Measurements from ENCODE around the gene MAP6D1.

MAP6D1 gene

DNA sequence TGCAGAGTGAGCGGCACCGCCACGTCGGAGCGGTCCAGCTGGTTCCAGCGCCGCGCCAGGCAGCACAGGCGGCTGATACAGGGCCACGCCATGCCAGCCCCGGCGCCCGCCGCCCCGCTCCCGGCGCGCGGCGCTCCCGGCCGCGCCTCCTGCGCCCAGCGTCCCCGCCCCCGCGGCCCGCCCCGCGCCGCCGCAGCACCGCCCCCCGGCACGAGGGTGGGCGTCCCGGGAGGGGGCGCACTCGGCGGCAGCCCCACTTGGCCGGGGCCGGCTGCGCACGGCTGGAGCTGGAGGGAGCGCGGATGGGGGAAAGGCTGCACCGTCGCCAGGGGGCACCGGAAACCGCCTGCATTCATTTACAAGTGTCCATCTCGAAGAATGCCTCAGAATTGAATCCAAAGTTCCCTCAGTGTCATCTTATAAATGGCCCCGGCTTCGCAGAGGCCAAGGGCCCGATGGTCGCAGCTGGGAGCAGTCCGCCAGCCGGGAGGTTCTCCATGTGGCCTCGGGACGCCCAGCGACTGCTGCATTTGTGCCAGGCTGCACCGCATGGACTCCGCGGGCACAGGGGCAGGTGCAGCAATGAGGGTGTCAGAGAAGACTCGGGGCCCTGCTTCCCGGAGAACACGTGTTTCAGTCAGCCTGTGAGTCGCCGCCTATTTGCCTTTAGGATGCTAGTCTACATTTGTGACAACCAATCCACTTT is at the start of gene MAP6D1:
TSS of gene MAP6D1 (minus strand) at position 122 of the 706 bp plus-strand sequence. CDS start at position 92, 30 bp downstream.
- no peaks in the 10 kb centered on the region for H3K9me3 ChIP-seq (ENCODE audit: control insufficient read depth, insufficient read depth, low read length)
- H3K4me1 ChIP-seq (ENCODE audit: control insufficient read depth, insufficient read depth, low read length), result peaks cover 3% of the 10 kb centered on the region
- H3K4me3 ChIP-seq (ENCODE audit: low read depth, low read length), result peak within 1 kb of the TSS; percentile 68
- peaks cover 11% of the 10 kb centered on the region for H3K36me3 ChIP-seq (ENCODE audit: control insufficient read depth, insufficient read depth, low read length)
- peak within 1 kb of the TSS; percentile 54 for H3K9ac ChIP-seq (ENCODE audit: low read depth, low read length)
- peaks cover 9% of the 10 kb centered on the region for H3K27me3 ChIP-seq (ENCODE audit: control insufficient read depth, insufficient read depth, low read length)

DNA sequence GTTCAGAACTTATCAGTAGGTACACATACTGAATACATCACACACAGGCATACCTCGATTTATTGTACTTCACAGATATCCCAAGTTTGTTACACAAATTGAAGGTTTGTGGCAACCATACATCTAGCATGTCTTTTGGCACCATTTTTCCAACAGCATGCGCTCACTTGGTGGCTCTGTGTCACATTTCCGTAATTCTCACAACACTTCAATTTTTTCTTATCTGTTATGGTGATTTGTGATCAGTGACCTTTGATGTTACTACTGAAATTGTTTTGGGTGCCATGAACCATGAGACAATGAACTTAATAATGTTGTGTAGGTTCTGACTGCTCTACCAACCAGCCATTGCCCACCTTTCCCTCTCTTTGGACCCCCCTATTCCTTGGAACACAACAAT is 48.5 kb upstream of the MAP6D1 start:
- H3K9me3 ChIP-seq (ENCODE audit: control insufficient read depth, insufficient read depth, low read length), result no peaks in the 10 kb centered on the region
- H3K27me3 ChIP-seq (ENCODE audit: control insufficient read depth, insufficient read depth, low read length), result no peaks in the 10 kb centered on the region
- H3K36me3 ChIP-seq (ENCODE audit: control insufficient read depth, insufficient read depth, low read length), result peaks cover 2% of the 10 kb centered on the region
- no peak overlapping the region for H3K4me3 ChIP-seq (ENCODE audit: low read depth, low read length)
- peaks cover 5% of the 10 kb centered on the region for H3K4me1 ChIP-seq (ENCODE audit: control insufficient read depth, insufficient read depth, low read length)
- no peak overlapping the region for H3K9ac ChIP-seq (ENCODE audit: low read depth, low read length)

DNA sequence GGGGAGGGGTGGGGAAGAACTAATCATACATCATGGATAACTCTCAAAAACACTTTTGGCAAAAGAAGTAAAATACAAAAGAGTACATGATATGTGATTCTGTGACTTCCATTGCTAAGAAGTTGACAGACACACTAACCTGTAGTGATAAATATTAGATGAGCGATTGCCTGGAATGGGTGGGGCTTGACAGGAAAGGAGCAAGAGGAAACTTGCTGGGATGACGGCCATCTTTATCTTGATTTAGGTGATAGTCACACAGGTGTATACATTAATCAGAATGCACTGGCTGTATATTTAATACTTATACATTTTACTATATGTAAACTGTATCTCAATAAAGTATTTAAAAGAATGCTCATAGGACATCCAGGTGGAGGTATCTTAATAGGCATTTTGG is 46.2 kb upstream of the MAP6D1 start:
- H3K27me3 ChIP-seq (ENCODE audit: control insufficient read depth, insufficient read depth, low read length), result no peaks in the 10 kb centered on the region
- no peaks in the 10 kb centered on the region for H3K9me3 ChIP-seq (ENCODE audit: control insufficient read depth, insufficient read depth, low read length)
- no peaks in the 10 kb centered on the region for H3K4me1 ChIP-seq (ENCODE audit: control insufficient read depth, insufficient read depth, low read length)
- no peak overlapping the region for H3K9ac ChIP-seq (ENCODE audit: low read depth, low read length)
- peaks cover 2% of the 10 kb centered on the region for H3K36me3 ChIP-seq (ENCODE audit: control insufficient read depth, insufficient read depth, low read length)
- H3K4me3 ChIP-seq (ENCODE audit: low read depth, low read length), result no peak overlapping the region

DNA sequence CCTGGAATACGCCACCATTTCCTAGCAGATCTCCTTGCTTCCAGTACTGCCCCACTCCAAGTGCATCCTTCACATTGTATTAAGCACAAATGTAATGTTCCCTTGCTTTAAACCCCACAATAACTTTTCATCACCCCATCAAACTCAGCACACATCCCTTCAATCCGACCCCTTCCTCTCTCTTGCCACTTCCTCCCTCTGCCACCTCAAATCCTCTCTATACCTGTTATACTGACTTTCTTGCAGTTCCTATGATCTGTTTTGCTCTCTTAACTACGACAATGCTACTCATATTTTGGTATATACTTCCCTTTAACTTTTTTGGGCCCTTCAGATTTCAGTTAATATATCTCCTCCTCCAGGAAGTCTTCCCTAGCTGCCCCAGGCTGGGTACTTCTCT is 45.2 kb upstream of the MAP6D1 start:
- Histone ChIP-seq H3K27me3 (ENCODE audit: control insufficient read depth, insufficient read depth, low read length) (no peaks in the 10 kb centered on the region), H3K9ac (ENCODE audit: low read depth, low read length) (no peak overlapping the region), H3K4me1 (ENCODE audit: control insufficient read depth, insufficient read depth, low read length) (no peaks in the 10 kb centered on the region), H3K4me3 (ENCODE audit: low read depth, low read length) (no peak overlapping the region), H3K36me3 (ENCODE audit: control insufficient read depth, insufficient read depth, low read length) (peaks cover 7% of the 10 kb centered on the region), H3K9me3 (ENCODE audit: control insufficient read depth, insufficient read depth, low read length) (no peaks in the 10 kb centered on the region)

DNA sequence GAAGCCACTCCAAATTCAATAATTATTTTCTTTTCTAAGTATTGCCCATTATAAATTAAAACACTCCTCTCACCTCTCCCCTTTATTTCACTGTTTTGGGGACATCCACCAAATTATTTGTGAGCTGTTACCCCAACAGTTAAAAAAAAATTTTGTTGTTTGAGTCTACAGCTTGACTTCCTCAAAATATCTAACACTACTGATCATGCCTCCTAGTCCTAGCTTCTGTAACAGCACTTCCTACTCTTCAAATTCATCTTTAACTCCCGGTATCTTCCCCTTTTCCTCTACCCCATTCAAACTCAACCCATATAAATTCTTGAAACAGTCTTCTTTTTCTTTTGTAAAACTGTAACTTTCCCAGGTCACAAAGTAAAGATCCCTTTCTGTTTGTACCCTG is 43.4 kb upstream of the MAP6D1 start:
- H3K9ac ChIP-seq (ENCODE audit: low read depth, low read length), result no peak overlapping the region
- H3K4me1 ChIP-seq (ENCODE audit: control insufficient read depth, insufficient read depth, low read length), result no peaks in the 10 kb centered on the region
- H3K36me3 ChIP-seq (ENCODE audit: control insufficient read depth, insufficient read depth, low read length), result peaks cover 10% of the 10 kb centered on the region
- no peaks in the 10 kb centered on the region for H3K9me3 ChIP-seq (ENCODE audit: control insufficient read depth, insufficient read depth, low read length)
- H3K4me3 ChIP-seq (ENCODE audit: low read depth, low read length), result no peak overlapping the region
- no peaks in the 10 kb centered on the region for H3K27me3 ChIP-seq (ENCODE audit: control insufficient read depth, insufficient read depth, low read length)

DNA sequence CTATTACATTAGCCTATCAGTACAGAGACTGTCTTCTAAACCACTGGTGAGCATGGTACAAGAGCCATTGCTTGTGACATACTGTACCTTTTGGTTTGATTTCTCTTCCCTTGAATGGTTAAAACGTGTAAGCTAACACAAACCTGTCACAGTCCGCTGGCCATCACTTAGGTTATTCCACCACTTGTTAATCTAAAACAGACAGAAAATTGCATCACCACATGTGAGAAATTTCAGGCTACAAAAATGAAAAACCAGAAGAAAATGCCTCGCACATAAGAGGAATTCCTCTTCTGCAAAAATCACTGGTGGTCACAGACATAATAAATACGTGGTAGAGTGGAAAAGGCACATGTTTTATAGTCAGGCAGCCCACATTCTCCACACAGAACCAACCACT is 37.2 kb upstream of the MAP6D1 start:
- Histone ChIP-seq H3K4me3 (ENCODE audit: low read depth, low read length) (no peak overlapping the region), H3K4me1 (ENCODE audit: control insufficient read depth, insufficient read depth, low read length) (no peaks in the 10 kb centered on the region), H3K9me3 (ENCODE audit: control insufficient read depth, insufficient read depth, low read length) (no peaks in the 10 kb centered on the region), H3K9ac (ENCODE audit: low read depth, low read length) (no peak overlapping the region), H3K36me3 (ENCODE audit: control insufficient read depth, insufficient read depth, low read length) (peaks cover 20% of the 10 kb centered on the region), H3K27me3 (ENCODE audit: control insufficient read depth, insufficient read depth, low read length) (no peaks in the 10 kb centered on the region)

DNA sequence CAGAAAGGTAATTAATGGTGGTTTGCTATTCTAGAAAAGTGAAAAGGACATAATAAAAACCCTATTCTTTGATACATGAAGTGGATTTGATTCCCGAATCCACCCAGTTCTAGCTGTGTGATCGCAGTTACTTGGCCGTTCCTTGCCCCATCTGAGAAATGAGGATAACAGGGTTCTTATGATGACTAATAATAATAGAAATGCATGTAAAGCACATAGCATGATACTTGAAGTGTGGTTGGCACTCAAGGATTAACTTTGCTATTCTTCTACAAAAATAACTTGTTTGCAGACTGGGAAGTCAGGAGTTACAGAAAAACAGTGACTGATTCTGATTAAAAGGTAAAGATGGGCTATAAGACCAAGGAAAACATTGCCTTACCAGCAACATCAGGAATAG is 32.5 kb upstream of the MAP6D1 start:
- Histone ChIP-seq H3K9ac (ENCODE audit: low read depth, low read length) (no peak overlapping the region), H3K36me3 (ENCODE audit: control insufficient read depth, insufficient read depth, low read length) (peaks cover 13% of the 10 kb centered on the region)

DNA sequence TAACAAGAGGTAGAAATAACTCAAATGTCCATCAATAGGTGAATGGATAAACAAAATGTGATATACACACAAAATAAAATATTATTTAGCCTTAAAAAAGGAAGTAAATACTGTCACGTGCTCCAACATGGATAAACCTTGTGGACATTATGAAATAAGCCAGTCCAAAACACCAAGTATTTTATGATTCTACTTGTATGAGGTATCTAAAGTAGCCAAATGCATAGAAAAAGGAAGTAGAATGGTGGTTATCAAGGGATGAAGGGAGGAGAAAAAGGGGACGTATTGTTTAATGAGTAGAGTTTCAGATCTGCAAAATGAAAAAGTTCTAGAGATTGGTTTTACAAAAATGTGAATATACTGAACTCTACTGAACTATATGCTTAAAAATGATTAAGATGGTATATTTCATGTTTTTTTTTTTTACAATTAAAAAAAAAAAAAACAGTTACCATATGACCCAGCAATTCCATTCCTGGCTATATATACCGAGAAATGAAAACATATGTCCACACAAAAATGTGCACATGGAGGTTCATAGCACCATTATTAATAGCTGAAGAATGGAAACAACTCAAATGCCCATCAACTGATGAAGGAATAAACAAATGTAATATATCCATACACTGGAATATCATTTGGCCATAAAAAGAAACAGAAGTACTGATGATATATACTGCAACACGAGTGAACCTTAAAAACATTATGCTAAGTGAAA is 29.1 kb upstream of the MAP6D1 start:
- no peaks in the 10 kb centered on the region for H3K4me1 ChIP-seq (ENCODE audit: control insufficient read depth, insufficient read depth, low read length)
- no peaks in the 10 kb centered on the region for H3K9me3 ChIP-seq (ENCODE audit: control insufficient read depth, insufficient read depth, low read length)
- peaks cover 3% of the 10 kb centered on the region for H3K36me3 ChIP-seq (ENCODE audit: control insufficient read depth, insufficient read depth, low read length)
- H3K27me3 ChIP-seq (ENCODE audit: control insufficient read depth, insufficient read depth, low read length), result no peaks in the 10 kb centered on the region
- no peak overlapping the region for H3K9ac ChIP-seq (ENCODE audit: low read depth, low read length)
- no peak overlapping the region for H3K4me3 ChIP-seq (ENCODE audit: low read depth, low read length)

More for the DNA sequence above, 32.5 kb upstream of the MAP6D1 start:
- Histone ChIP-seq H3K27me3 (ENCODE audit: control insufficient read depth, insufficient read depth, low read length) (no peaks in the 10 kb centered on the region), H3K4me3 (ENCODE audit: low read depth, low read length) (no peak overlapping the region), H3K4me1 (ENCODE audit: control insufficient read depth, insufficient read depth, low read length) (no peaks in the 10 kb centered on the region), H3K9me3 (ENCODE audit: control insufficient read depth, insufficient read depth, low read length) (no peaks in the 10 kb centered on the region)

DNA sequence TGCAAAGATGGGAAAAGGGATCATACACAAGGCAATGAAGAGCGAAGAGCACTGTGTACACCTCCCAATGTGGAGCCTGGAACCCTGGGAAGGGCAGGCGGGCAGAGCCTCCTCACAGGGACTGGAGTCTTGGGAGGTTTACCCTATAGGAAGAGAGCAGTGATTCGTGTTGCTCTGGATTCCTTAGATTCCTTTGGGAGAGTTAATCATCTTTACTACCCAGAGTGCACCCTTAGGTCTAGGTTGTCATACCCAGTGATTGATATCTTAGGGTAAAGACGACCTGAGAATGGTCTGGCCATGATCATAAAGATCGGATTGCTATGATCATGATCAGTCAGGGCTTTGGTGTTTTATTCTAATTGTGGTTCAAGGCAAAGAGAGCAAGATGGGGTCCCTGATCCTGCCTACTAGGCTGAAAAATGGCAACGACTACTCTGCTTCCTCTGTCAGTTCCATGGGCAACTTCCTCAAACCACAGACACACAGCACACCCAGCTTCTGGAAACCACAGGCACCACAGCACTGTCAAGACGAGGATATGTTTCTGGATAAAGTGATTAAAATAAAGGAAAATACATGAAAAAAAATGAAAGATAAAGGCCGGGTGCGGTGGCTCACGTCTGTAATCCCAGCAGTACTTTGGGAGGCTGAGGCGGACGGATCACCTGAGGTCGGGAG is 20.4 kb upstream of the MAP6D1 start:
- Histone ChIP-seq H3K27me3 (ENCODE audit: control insufficient read depth, insufficient read depth, low read length) (no peaks in the 10 kb centered on the region), H3K4me3 (ENCODE audit: low read depth, low read length) (no peak overlapping the region), H3K9me3 (ENCODE audit: control insufficient read depth, insufficient read depth, low read length) (no peaks in the 10 kb centered on the region), H3K36me3 (ENCODE audit: control insufficient read depth, insufficient read depth, low read length) (no peaks in the 10 kb centered on the region), H3K9ac (ENCODE audit: low read depth, low read length) (no peak overlapping the region), H3K4me1 (ENCODE audit: control insufficient read depth, insufficient read depth, low read length) (no peaks in the 10 kb centered on the region)

DNA sequence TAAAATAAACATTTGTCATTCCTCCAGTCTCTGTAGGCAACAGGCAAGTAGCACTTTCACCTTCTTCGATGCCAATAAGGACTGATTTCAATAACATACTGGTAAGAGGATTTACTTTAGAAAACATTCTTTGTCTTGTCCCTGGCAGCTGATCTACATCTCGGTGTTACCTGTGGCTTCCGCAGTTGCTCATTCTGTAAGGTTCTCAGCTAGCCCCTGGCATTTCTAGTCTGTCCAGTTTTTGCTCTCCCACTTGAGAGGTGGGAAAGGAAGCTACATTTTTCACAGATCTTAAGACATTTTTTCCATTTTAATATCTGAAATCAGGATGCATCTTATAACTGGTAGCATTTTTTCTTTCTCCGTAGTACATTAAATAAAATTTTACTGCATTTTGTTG is 19.7 kb upstream of the MAP6D1 start:
- H3K9ac ChIP-seq (ENCODE audit: low read depth, low read length), result no peak overlapping the region
- H3K4me1 ChIP-seq (ENCODE audit: control insufficient read depth, insufficient read depth, low read length), result no peaks in the 10 kb centered on the region
- H3K36me3 ChIP-seq (ENCODE audit: control insufficient read depth, insufficient read depth, low read length), result no peaks in the 10 kb centered on the region
- H3K9me3 ChIP-seq (ENCODE audit: control insufficient read depth, insufficient read depth, low read length), result no peaks in the 10 kb centered on the region
- H3K4me3 ChIP-seq (ENCODE audit: low read depth, low read length), result no peak overlapping the region
- no peaks in the 10 kb centered on the region for H3K27me3 ChIP-seq (ENCODE audit: control insufficient read depth, insufficient read depth, low read length)

DNA sequence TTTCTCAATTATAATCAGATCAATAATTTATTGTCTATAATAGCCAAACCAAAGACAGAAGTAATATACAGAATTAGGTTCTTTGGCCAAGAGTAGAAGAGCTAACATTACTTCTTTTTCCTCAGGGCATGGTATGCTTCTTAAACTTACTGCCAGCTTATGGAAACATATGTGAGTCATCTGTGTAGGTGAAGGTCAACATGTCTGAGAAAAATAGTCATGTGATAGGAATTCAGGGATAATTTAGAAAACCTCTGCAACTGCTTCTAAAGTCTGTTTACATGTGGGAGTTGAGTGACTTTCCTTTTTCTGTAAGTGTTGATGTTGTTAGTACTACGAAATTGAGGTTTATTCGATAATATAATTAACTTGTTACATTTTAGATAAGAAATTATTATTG is 19.2 kb upstream of the MAP6D1 start:
- H3K27me3 ChIP-seq (ENCODE audit: control insufficient read depth, insufficient read depth, low read length), result no peaks in the 10 kb centered on the region
- no peaks in the 10 kb centered on the region for H3K36me3 ChIP-seq (ENCODE audit: control insufficient read depth, insufficient read depth, low read length)
- no peak overlapping the region for H3K4me3 ChIP-seq (ENCODE audit: low read depth, low read length)
- H3K4me1 ChIP-seq (ENCODE audit: control insufficient read depth, insufficient read depth, low read length), result no peaks in the 10 kb centered on the region
- H3K9ac ChIP-seq (ENCODE audit: low read depth, low read length), result no peak overlapping the region
- H3K9me3 ChIP-seq (ENCODE audit: control insufficient read depth, insufficient read depth, low read length), result no peaks in the 10 kb centered on the region

DNA sequence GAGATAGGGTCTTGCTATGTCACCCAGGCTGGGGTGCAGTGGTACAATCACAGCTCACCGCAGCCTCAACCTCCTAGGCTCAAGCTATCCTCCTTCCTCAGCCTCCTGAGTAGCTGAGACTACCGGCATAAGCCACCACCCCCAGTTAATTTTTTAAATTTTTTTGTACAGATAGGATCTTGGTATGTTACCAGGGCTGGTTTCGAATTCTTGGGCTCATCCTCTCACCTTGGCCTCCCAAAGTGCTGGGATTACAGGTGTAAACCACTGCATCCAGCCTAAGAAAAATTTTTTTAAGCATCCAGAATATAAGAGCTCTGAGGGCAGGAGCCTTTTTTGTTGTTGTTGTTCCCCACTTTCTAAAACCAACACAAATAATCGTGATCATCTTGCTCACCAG is 14.4 kb upstream of the MAP6D1 start:
- Histone ChIP-seq H3K9ac (ENCODE audit: low read depth, low read length) (no peak overlapping the region), H3K9me3 (ENCODE audit: control insufficient read depth, insufficient read depth, low read length) (no peaks in the 10 kb centered on the region), H3K27me3 (ENCODE audit: control insufficient read depth, insufficient read depth, low read length) (no peaks in the 10 kb centered on the region), H3K36me3 (ENCODE audit: control insufficient read depth, insufficient read depth, low read length) (peaks cover 7% of the 10 kb centered on the region), H3K4me1 (ENCODE audit: control insufficient read depth, insufficient read depth, low read length) (no peaks in the 10 kb centered on the region), H3K4me3 (ENCODE audit: low read depth, low read length) (no peak overlapping the region)
